WTC11 (cell line): ENCODE data around the gene KCNQ2. TPM values are rescaled to one million over a fixed set of nuclear protein-coding genes. Genes with fewer than 3 reads are reported as not detected.
A peak's percentile ranks its signal among the peaks of the same experiment; 100 is the strongest.

Source experiments
- ATAC-seq: fragments of 200-7000 bp; cut with Tn5 transposase; 2 replicates; pipeline ENCODE4 v1.10.0; 2021; ENCODE audit warnings: mild to moderate bottlenecking, moderate library complexity
- CTCF ChIA-PET: fragments of 300-600 bp; sonication (Branson Sonifier 250); formaldehyde crosslinking; loops from one replicate; lab custom pipeline; 2021; ENCODE audit warnings: antibody characterized with exemption; lab: Charles Lee
- POLR2A ChIA-PET: fragments of 350-600 bp; sonication (Branson Sonifier 250); formaldehyde crosslinking; loops from one replicate; lab custom pipeline; 2021; ENCODE audit warnings: antibody characterized with exemption; lab: Charles Lee
- DNase-seq: peaks from one replicate; pipeline ENCODE4 v3.0.0; 2021; ENCODE audit warnings: low spot score
- H3K27ac Mint-ChIP-seq: 2 replicates; pipeline ENCODE4 v1.8.0; 2021; ENCODE audit warnings: mixed read lengths
- H3K27me3 Mint-ChIP-seq: 2 replicates; pipeline ENCODE4 v1.8.0; 2021; ENCODE audit warnings: low read depth, mild to moderate bottlenecking, moderate library complexity, mixed read lengths
- H3K36me3 Mint-ChIP-seq: 2 replicates; pipeline ENCODE4 v1.8.0; 2021; ENCODE audit warnings: mixed read lengths
- H3K4me1 Mint-ChIP-seq: 2 replicates; pipeline ENCODE4 v1.8.0; 2022; ENCODE audit warnings: mixed read lengths
- H3K4me3 Mint-ChIP-seq: 2 replicates; pipeline ENCODE4 v1.8.0; 2021; ENCODE audit warnings: mild to moderate bottlenecking, moderate library complexity, mixed read lengths
- H3K9me3 Mint-ChIP-seq: 2 replicates; pipeline ENCODE4 v1.8.0; 2021; ENCODE audit warnings: mixed read lengths
- ATF6 ChIP-seq: sonication (generic); formaldehyde crosslinking; IDR thresholded peaks from 2 replicates; pipeline ENCODE4 v1.8.1; 2023; ENCODE audit warnings: mild to moderate bottlenecking, missing genetic modification reagents
- CREB1 ChIP-seq: sonication (generic); formaldehyde crosslinking; IDR thresholded peaks from 2 replicates; pipeline ENCODE4 v1.8.0; 2023; ENCODE audit warnings: mild to moderate bottlenecking, missing genetic modification reagents
- EMX1 ChIP-seq: fragments of 250-450 bp; sonication (Bioruptor Pico); IDR thresholded peaks from 2 replicates; pipeline ENCODE4 v1.8.0; 2021; ENCODE audit warnings: mild to moderate bottlenecking
- FOXP1 ChIP-seq: sonication (generic); formaldehyde crosslinking; IDR thresholded peaks from 2 replicates; pipeline ENCODE4 v1.8.0; 2022; ENCODE audit warnings: missing genetic modification reagents, mild to moderate bottlenecking, moderate library complexity, borderline replicate concordance
- GRHL2 ChIP-seq: fragments of 250-450 bp; sonication (Bioruptor Pico); IDR thresholded peaks from 2 replicates; pipeline ENCODE4 v1.8.0; 2022; ENCODE audit warnings: mild to moderate bottlenecking, moderate library complexity; ENCODE audit not compliant: insufficient replicate concordance, severe bottlenecking
- KAT7 ChIP-seq: sonication (generic); formaldehyde crosslinking; IDR thresholded peaks from 2 replicates; pipeline ENCODE4 v1.8.1; 2023; ENCODE audit warnings: missing genetic modification reagents, mild to moderate bottlenecking, borderline replicate concordance
- NR2C2 ChIP-seq: sonication (generic); formaldehyde crosslinking; IDR thresholded peaks from 2 replicates; pipeline ENCODE4 v1.8.0; 2022; ENCODE audit warnings: mild to moderate bottlenecking, missing genetic modification reagents
- NR3C1 ChIP-seq: sonication (generic); formaldehyde crosslinking; conservative IDR thresholded peaks from 2 replicates; pipeline ENCODE4 v1.8.1; 2023; ENCODE audit warnings: low read depth, mild to moderate bottlenecking, missing genetic modification reagents
- RELA ChIP-seq: sonication (generic); formaldehyde crosslinking; IDR thresholded peaks from 2 replicates; pipeline ENCODE4 v1.8.1; 2022; ENCODE audit warnings: missing genetic modification reagents, mild to moderate bottlenecking, borderline replicate concordance
- SP1 ChIP-seq: sonication (generic); formaldehyde crosslinking; conservative IDR thresholded peaks from 2 replicates; pipeline ENCODE4 v1.8.1; 2022; ENCODE audit warnings: missing genetic modification reagents
- TEAD1 ChIP-seq: sonication (generic); formaldehyde crosslinking; IDR thresholded peaks from 2 replicates; pipeline ENCODE4 v1.8.0; 2022; ENCODE audit warnings: mild to moderate bottlenecking, missing genetic modification reagents
- ZNF138 ChIP-seq: sonication (generic); formaldehyde crosslinking; conservative IDR thresholded peaks from 2 replicates; pipeline ENCODE4 v1.8.1; 2022; ENCODE audit warnings: mild to moderate bottlenecking, moderate library complexity, missing genetic modification reagents
- ZNF219 ChIP-seq: sonication (generic); formaldehyde crosslinking; IDR thresholded peaks from 2 replicates; pipeline ENCODE4 v1.8.0; 2023; ENCODE audit warnings: missing genetic modification reagents, mild to moderate bottlenecking, borderline replicate concordance
- total RNA-seq: library from RNA; stranded (reverse); gene quantifications from 3 replicates; pipeline ENCODE4 v1.2.3, GENCODE V29; 2021
- TF ChIP-seq, protein P1 (sequence below): sonication (generic); formaldehyde crosslinking; IDR thresholded peaks from 2 replicates; pipeline ENCODE4 v1.8.0; 2023; ENCODE audit warnings: mild to moderate bottlenecking, missing genetic modification reagents
- TF ChIP-seq, protein P2 (sequence below): sonication (generic); formaldehyde crosslinking; IDR thresholded peaks from 2 replicates; pipeline ENCODE4 v1.8.0; 2022; ENCODE audit warnings: mild to moderate bottlenecking, missing genetic modification reagents
- TF ChIP-seq, protein P3 (sequence below): sonication (generic); formaldehyde crosslinking; IDR thresholded peaks from 2 replicates; pipeline ENCODE4 v1.8.1; 2022; ENCODE audit warnings: mild to moderate bottlenecking, moderate library complexity, missing genetic modification reagents
- TF ChIP-seq, protein P4 (sequence below): sonication (generic); formaldehyde crosslinking; IDR thresholded peaks from 2 replicates; pipeline ENCODE4 v1.8.1; 2023; ENCODE audit warnings: mild to moderate bottlenecking, missing genetic modification reagents, borderline replicate concordance
- TF ChIP-seq, protein P5 (sequence below): fragments of 250-450 bp; sonication (Bioruptor Pico); IDR thresholded peaks from 2 replicates; pipeline ENCODE4 v2.1.2; 2022; ENCODE audit warnings: mild to moderate bottlenecking, moderate library complexity

Gene KCNQ2
- total RNA-seq, 1 experiment from 2014 or later = 99.8 TPM

DNA sequence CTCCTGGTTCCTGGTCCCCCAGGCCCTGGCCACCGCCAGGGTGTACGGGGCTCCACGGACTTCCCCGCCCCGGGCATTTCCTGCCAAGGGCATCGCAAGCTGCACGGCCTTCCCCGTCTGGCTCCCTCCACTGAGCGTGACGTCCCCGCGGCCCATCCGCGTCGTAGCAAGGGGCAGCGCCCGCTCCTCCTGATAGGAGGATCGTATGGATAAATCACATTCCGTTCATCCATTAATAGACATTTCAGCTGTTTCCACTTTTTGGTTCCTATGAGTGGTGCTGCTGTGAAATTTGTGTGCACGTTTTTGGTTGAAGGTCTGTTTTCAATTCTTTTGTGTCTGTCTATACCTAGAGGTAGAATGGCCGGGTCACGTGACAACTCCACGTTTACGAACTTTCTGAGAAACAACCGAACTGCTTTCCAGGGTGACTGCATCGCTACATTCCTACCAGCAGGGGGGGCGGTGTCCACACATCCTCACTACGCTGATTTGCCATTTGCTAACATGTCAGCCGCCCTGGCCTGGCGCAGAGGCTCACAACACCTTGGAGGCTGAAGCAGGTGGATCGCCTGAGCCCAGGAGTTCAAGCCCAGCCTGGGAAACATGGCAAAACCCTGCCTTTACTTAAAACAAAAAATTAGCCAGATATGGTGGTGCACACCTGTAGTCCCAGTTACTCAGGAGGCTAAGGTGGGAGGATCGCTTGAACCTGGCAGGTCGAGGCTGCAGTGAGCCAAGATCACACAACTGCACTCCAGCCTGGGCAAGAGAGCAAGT, 37.7 kb downstream of the KCNQ2 start (continued):
- TF ChIP-seq ZNF219 (no peak), FOXP1 (CRISPR knock-in tag) (no peak), GRHL2 (no peak), KAT7 (CRISPR knock-in tag) (no peak), CREB1 (CRISPR knock-in tag) (no peak)
- TF ChIP-seq, protein P1, sequence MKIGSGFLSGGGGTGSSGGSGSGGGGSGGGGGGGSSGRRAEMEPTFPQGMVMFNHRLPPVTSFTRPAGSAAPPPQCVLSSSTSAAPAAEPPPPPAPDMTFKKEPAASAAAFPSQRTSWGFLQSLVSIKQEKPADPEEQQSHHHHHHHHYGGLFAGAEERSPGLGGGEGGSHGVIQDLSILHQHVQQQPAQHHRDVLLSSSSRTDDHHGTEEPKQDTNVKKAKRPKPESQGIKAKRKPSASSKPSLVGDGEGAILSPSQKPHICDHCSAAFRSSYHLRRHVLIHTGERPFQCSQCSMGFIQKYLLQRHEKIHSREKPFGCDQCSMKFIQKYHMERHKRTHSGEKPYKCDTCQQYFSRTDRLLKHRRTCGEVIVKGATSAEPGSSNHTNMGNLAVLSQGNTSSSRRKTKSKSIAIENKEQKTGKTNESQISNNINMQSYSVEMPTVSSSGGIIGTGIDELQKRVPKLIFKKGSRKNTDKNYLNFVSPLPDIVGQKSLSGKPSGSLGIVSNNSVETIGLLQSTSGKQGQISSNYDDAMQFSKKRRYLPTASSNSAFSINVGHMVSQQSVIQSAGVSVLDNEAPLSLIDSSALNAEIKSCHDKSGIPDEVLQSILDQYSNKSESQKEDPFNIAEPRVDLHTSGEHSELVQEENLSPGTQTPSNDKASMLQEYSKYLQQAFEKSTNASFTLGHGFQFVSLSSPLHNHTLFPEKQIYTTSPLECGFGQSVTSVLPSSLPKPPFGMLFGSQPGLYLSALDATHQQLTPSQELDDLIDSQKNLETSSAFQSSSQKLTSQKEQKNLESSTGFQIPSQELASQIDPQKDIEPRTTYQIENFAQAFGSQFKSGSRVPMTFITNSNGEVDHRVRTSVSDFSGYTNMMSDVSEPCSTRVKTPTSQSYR (CRISPR knock-in tag) = no peak
- TF ChIP-seq, protein P2, sequence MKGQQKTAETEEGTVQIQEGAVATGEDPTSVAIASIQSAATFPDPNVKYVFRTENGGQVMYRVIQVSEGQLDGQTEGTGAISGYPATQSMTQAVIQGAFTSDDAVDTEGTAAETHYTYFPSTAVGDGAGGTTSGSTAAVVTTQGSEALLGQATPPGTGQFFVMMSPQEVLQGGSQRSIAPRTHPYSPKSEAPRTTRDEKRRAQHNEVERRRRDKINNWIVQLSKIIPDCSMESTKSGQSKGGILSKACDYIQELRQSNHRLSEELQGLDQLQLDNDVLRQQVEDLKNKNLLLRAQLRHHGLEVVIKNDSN (CRISPR knock-in tag) = peak; percentile 93

- TF ChIP-seq, protein P3, sequence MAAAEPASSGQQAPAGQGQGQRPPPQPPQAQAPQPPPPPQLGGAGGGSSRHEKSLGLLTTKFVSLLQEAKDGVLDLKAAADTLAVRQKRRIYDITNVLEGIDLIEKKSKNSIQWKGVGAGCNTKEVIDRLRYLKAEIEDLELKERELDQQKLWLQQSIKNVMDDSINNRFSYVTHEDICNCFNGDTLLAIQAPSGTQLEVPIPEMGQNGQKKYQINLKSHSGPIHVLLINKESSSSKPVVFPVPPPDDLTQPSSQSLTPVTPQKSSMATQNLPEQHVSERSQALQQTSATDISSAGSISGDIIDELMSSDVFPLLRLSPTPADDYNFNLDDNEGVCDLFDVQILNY (CRISPR knock-in tag) = no peak
- TF ChIP-seq NR2C2 (CRISPR knock-in tag) (no peak), EMX1 (CRISPR knock-in tag) (no peak), ZNF138 (CRISPR knock-in tag) (no peak), ATF6 (no peak), NR3C1 (CRISPR knock-in tag) (no peak), TEAD1 (CRISPR knock-in tag) (no peak), SP1 (CRISPR knock-in tag) (no peak), RELA (CRISPR knock-in tag) (no peak)
- TF ChIP-seq, protein P4, sequence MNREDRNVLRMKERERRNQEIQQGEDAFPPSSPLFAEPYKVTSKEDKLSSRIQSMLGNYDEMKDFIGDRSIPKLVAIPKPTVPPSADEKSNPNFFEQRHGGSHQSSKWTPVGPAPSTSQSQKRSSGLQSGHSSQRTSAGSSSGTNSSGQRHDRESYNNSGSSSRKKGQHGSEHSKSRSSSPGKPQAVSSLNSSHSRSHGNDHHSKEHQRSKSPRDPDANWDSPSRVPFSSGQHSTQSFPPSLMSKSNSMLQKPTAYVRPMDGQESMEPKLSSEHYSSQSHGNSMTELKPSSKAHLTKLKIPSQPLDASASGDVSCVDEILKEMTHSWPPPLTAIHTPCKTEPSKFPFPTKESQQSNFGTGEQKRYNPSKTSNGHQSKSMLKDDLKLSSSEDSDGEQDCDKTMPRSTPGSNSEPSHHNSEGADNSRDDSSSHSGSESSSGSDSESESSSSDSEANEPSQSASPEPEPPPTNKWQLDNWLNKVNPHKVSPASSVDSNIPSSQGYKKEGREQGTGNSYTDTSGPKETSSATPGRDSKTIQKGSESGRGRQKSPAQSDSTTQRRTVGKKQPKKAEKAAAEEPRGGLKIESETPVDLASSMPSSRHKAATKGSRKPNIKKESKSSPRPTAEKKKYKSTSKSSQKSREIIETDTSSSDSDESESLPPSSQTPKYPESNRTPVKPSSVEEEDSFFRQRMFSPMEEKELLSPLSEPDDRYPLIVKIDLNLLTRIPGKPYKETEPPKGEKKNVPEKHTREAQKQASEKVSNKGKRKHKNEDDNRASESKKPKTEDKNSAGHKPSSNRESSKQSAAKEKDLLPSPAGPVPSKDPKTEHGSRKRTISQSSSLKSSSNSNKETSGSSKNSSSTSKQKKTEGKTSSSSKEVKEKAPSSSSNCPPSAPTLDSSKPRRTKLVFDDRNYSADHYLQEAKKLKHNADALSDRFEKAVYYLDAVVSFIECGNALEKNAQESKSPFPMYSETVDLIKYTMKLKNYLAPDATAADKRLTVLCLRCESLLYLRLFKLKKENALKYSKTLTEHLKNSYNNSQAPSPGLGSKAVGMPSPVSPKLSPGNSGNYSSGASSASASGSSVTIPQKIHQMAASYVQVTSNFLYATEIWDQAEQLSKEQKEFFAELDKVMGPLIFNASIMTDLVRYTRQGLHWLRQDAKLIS (CRISPR knock-in tag) = no peak
- TF ChIP-seq, protein P2 (CRISPR knock-in tag) = no peak
- TF ChIP-seq, protein P5, sequence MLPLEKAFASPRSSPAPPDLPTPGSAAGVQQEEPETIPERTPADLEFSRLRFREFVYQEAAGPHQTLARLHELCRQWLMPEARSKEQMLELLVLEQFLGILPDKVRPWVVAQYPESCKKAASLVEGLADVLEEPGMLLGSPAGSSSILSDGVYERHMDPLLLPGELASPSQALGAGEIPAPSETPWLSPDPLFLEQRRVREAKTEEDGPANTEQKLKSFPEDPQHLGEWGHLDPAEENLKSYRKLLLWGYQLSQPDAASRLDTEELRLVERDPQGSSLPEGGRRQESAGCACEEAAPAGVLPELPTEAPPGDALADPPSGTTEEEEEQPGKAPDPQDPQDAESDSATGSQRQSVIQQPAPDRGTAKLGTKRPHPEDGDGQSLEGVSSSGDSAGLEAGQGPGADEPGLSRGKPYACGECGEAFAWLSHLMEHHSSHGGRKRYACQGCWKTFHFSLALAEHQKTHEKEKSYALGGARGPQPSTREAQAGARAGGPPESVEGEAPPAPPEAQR (CRISPR knock-in tag) = no peak
- TF ChIP-seq, all 79 proteins: peak for 0
- no peak for DNase-seq
- ATAC-seq = no peak
- CTCF ChIA-PET = interaction anchor here (1.0 to 2.7 kb wide), 5 partner anchors 8 to 101 kb away, joined by 3 to 8 read pairs (median 3); no protein-coding TSS in a partner anchor
- POLR2A ChIA-PET = interaction anchor here (0.5 kb wide), 1 partner anchor 338 kb away, joined by 4 read pairs; no protein-coding TSS in a partner anchor
- Mint-ChIP-seq H3K27me3 (no peaks in the 10 kb centered on the region), H3K27ac (peak overlapping the region; percentile 84), H3K36me3 (peaks cover 7% of the 10 kb centered on the region; the same call in 1 of the 2 replicates), H3K4me3 (no peak overlapping the region), H3K9me3 (peaks cover 3% of the 10 kb centered on the region; the same call in 1 of the 2 replicates), H3K4me1 (peaks cover 22% of the 10 kb centered on the region)
Observed at GRCh38 chr20:63433756-63434531, 38.5 kb downstream of the KCNQ2 start.
